NCI-H82 treated with DMSO at 0.1 percent for 48 hours (cell line): Measurements from ENCODE around the gene SLC13A5.

Experiments used
- DNase-seq: peaks from one replicate; lab custom pipeline; 2025; ENCODE audit not compliant: unreplicated experiment; lab: John Stamatoyannopoulos, UW

SLC13A5 gene

GRCh38 chr17:6684881-6685767, 28.0 kb downstream of the SLC13A5 start:
- DNase-seq, result no peak

GRCh38 chr17:6684460-6684783, 28.7 kb downstream of the SLC13A5 start:
- DNase-seq, result no peak

GRCh38 chr17:6683730-6684459, 29.3 kb downstream of the SLC13A5 start:
- no peak for DNase-seq

GRCh38 chr17:6683081-6683684, 30.0 kb downstream of the SLC13A5 start:
- DNase-seq, result no peak

DNA sequence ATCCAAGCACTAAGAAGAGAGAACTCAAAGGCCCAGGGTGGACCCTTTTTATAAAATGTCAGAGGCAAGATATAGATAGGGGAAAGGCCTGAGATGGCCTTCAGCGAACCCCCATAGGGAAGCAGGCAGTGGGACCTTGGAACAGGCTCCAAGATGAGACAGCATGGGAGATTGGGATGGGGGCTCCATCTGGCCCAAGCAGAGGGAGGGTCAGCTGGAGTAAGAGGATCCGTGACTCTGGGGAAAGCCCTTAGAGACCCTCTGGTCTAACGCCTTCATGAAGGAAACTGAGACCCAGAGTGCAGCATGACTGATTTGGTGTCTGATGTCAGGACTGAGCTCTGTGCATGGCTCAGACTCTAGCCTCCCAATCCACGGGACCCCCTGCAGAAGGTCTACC, 30.8 kb downstream of the SLC13A5 start:
- DNase-seq, result no peak

DNA sequence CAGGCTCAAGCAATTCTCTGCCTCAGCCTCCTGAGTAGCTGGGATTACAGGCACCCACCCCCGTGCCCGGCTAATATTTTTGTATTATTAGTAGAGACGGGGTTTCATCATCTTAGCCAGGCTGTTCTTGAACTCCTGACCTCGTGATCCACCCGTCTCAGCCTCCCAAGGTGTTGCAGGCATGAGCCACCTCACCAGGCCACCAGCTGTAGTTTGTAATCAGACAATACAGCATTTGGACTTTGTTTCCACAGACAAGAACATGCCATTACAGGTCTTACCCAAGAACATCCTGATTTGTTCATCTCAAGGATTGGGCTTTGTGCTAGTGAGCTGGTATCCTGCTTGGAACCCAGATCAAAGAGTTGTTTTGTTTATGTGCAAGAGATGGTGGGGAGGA, 31.5 kb downstream of the SLC13A5 start:
- no peak for DNase-seq

- no peak for DNase-seq
Observed at GRCh38 chr17:6681176-6681575, 32.0 kb downstream of the SLC13A5 start.

GRCh38 chr17:6679241-6679640, 33.9 kb downstream of the SLC13A5 start:
- DNase-seq, result no peak

DNA sequence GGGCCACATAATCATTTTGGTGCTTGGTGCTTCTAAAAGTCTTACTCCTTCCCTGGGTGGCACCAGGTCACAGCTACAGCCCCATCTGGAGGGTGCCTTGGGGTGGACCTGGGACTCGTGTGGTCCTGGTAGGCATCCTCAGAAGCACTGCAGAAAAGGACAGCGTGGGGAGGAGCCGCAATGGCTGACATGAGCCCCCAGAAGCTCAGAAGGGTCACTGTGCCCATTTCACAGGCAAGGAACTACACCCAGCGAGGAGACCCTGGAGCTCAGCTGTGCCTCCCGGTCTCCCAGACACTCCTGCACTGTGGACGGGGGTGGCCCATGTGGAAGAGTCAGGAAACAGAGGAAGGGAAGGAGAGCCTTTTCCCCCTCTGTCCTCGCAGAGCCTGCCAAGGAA, 35.2 kb downstream of the SLC13A5 start:
- no peak for DNase-seq

- no peak for DNase-seq
Observed at GRCh38 chr17:6677158-6677831, 35.9 kb downstream of the SLC13A5 start.

DNA sequence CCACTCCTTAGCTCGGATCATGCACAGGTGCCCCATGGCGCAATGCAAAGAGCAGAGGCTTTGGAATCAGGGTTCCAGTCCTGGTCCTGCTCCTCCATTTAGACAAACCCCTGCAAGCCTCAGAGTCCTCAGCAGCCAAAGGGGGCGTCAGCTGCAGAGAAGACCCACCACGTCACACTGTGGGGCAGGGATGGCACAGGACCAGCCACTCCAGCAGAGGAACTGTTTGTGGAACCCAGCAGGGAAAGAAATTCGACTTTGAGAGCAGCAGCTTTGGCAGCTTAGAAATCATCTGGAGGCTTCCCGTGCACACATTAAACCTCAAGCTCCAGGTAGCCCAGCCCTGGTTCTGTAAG, 36.4 kb downstream of the SLC13A5 start:
- no peak for DNase-seq

GRCh38 chr17:6675201-6675825, 37.9 kb downstream of the SLC13A5 start:
- DNase-seq, result no peak

DNA sequence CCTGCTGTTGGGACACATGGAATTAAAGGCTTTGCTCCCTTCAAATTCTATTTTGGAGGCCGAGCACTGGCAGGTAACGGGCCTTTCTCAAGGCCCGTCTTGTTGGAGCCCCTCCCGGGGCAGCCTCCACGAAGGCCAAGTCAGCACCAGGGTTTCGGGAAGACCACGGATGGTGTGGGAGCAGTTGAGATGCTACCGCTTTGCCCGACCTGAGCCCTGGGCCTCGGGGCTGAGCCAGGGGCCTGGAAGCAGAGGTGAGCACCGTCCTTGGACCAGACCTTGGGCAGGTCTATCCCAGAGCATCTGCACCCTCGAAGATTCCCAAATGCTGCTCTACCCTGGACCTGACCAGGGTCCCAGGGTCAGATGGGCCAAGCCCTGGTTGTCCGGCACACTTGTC, 38.6 kb downstream of the SLC13A5 start:
- DNase-seq, result no peak

GRCh38 chr17:6671431-6671830, 41.7 kb downstream of the SLC13A5 start:
- no peak for DNase-seq

- DNase-seq, result no peak
Observed at GRCh38 chr17:6670999-6671398, 42.2 kb downstream of the SLC13A5 start.

DNA sequence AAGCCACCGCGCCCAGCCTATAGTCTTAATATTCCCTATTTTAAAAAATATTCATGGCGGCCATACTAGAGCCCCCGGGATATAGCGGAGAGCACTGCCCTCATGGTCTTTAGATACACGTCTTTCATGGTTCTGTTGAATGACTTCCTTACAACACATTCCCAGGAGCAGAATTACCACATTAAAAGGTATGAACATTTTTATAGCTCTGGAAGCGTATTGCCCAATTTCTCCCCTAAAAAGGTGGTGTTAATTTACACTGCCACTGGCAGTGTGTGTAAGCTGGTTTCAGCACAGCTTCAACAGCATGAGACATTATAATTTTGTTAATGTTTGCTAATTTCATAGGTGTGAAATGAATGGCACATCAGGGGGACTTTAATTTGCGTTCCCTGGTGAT, 42.6 kb downstream of the SLC13A5 start:
- no peak for DNase-seq

- no peak for DNase-seq
Observed at GRCh38 chr17:6669479-6670212, 43.5 kb downstream of the SLC13A5 start.

- no peak for DNase-seq
Observed at GRCh38 chr17:6668727-6669425, 44.3 kb downstream of the SLC13A5 start.

DNA sequence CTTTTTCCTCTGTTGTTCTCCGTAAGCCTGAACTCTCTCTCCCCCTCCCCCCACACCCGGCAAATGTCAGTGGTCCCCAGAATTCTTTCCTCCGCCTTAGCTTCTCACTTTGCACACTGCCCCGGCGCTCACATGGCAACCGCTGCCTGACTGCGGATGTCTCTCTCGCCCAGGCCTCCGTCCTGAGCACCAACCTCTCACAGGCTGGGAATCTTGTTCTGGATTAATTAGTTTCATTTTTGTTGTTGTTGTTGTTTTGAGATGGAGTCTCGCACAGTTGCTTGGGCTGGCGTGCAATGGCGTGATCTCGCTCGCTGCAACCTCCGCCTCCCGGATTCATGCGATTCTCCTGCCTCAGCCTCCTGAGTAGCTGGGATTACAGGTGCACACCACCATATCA, 45.0 kb downstream of the SLC13A5 start:
- no peak for DNase-seq

DNA sequence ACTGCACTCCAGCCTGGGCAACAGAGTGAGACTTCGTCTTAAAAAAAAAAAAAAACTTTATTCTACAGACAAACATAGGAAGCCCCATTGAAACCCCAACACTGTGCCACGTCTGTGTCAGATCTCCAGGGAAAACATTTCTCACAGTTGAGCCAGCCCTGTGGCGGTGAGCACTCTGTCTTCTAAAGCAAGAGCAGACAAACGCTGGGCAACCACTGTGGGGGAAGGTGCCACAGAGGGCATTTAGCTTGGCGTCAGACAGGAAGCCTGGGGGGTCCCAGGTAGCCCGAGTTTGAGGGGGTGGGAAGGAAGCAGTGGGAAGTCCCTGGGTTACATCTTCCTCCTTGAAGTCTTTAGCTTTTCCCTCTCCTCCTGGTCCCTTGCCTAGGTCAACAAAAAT, 45.7 kb downstream of the SLC13A5 start:
- no peak for DNase-seq
